Parathyroid adenoma (tissue), 2 donors: ENCODE measurements around the gene MACROH2A2.

Source experiments
- H2AFZ ChIP-seq: fragments of 300-600 bp; sonication (generic); one replicate; pipeline ENCODE4 v1.7.0; 2017; ENCODE audit warnings: antibody characterized with exemption, mild to moderate bottlenecking
- H3K27ac ChIP-seq: fragments of 300-600 bp; sonication (generic); one replicate; pipeline ENCODE4 v1.7.0; 2017
- H3K27me3 ChIP-seq: fragments of 300-600 bp; sonication (generic); one replicate; pipeline ENCODE4 v1.7.0; 2017; ENCODE audit warnings: low read length; ENCODE audit not compliant: control insufficient read depth, insufficient read depth
- H3K36me3 ChIP-seq: fragments of 300-600 bp; sonication (generic); one replicate; pipeline ENCODE4 v1.7.0; 2017; ENCODE audit warnings: low read length; ENCODE audit not compliant: control insufficient read depth, insufficient read depth
- H3K4me1 ChIP-seq: fragments of 300-600 bp; sonication (generic); one replicate; pipeline ENCODE4 v1.7.0; 2017; ENCODE audit warnings: control low read depth
- H3K4me2 ChIP-seq: fragments of 300-600 bp; sonication (generic); one replicate; pipeline ENCODE4 v1.7.0; 2017; ENCODE audit warnings: low read length
- H3K4me3 ChIP-seq: fragments of 300-600 bp; sonication (generic); one replicate; pipeline ENCODE4 v1.7.0; 2017; ENCODE audit warnings: low read depth, low read length
- H3K79me2 ChIP-seq: fragments of 300-600 bp; sonication (generic); one replicate; pipeline ENCODE4 v1.7.0; 2017; ENCODE audit warnings: control low read depth
- H3K9ac ChIP-seq: fragments of 300-600 bp; sonication (generic); one replicate; pipeline ENCODE4 v1.7.0; 2017; ENCODE audit warnings: mild to moderate bottlenecking
- H3K9me3 ChIP-seq: fragments of 300-600 bp; sonication (generic); one replicate; pipeline ENCODE4 v1.7.0; 2017; ENCODE audit warnings: low read length; ENCODE audit not compliant: control insufficient read depth
- CTCF ChIP-seq: fragments of 300-600 bp; sonication (generic); IDR thresholded peaks from one replicate; pipeline ENCODE4 v1.7.0; 2017; ENCODE audit warnings: antibody characterized with exemption, mild to moderate bottlenecking
- donor health status: primary hyperparathyroidism.

The MACROH2A2 gene

GRCh38 chr10:70126700-70127395, 74.2 kb downstream of the MACROH2A2 start:
- Histone ChIP-seq H3K4me2 (no peak overlapping the region), H2AFZ (no peak overlapping the region), H3K9me3 (no peaks in the 10 kb centered on the region), H3K4me1 (no peaks in the 10 kb centered on the region), H3K4me3 (no peak overlapping the region), H3K36me3 (no peaks in the 10 kb centered on the region), H3K79me2 (no peaks in the 10 kb centered on the region), H3K27ac (no peak overlapping the region), H3K9ac (no peak overlapping the region), H3K27me3 (no peaks in the 10 kb centered on the region)
- no peak for TF ChIP-seq CTCF

- Histone ChIP-seq H3K27me3 (no peaks in the 10 kb centered on the region), H3K36me3 (no peaks in the 10 kb centered on the region), H2AFZ (no peak overlapping the region), H3K4me1 (no peaks in the 10 kb centered on the region), H3K9ac (no peak overlapping the region), H3K4me2 (no peak overlapping the region), H3K79me2 (no peaks in the 10 kb centered on the region), H3K4me3 (no peak overlapping the region), H3K27ac (no peak overlapping the region), H3K9me3 (no peaks in the 10 kb centered on the region)
- no peak for TF ChIP-seq CTCF
These were observed 78.4 kb downstream of the MACROH2A2 start for GRCh38 chr10:70130878-70131559.

- Histone ChIP-seq H3K4me1 (no peaks in the 10 kb centered on the region), H3K4me2 (no peak overlapping the region), H3K79me2 (no peaks in the 10 kb centered on the region), H3K9me3 (no peaks in the 10 kb centered on the region), H3K9ac (no peak overlapping the region), H3K27me3 (no peaks in the 10 kb centered on the region), H2AFZ (no peak overlapping the region), H3K27ac (no peak overlapping the region), H3K36me3 (no peaks in the 10 kb centered on the region), H3K4me3 (no peak overlapping the region)
- TF ChIP-seq CTCF, result no peak
These were observed 78.9 kb downstream of the MACROH2A2 start for GRCh38 chr10:70131560-70131937.

DNA sequence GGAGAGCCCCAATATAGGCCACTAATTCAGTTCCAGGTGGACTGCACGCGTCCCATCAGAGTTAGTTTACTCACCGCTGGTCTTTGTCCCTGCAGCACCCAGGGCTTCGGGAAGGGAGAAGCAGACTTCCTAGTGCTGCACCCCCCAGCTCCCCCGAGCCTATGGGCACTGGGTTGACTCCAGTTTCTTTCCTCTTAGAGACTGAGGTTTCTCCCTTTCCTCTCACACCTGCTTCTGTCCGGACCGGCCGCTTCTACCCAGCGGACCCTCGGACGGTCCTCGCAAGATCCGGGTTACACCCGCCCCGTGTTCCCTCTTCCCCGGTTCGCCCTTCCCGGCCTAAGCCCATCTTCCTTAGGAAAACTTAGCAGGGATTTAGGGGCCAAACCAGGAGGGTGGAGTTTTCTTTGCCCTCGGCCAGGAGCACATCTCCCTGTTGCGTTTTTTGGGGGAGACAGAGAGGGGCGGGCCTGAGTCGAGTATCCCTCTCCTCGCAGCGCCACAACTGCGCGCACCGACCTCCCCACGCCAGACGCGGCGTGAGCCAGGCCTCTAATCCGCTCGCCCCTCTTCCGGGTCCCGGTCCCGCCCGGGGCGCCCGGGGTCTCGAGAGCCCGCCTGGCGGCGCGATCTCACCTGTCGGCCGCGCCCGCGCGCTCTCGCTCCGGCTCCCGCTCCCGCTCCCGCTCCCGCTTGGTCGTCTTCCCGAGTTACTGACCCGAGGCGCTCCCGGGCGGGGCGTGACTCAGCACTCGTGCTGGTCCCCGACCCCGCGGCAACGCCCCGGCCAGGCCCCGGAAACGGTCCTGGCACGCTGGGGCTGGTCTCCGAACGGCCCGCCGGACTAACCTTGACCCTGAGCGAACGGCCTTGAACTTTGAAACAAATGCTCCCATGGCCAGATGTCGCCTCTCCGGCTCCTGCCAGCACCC, 79.7 kb downstream of the MACROH2A2 start, which contains the start of gene AIFM2:
TSS of gene AIFM2 (minus strand) at position 728 of the 932 bp plus-strand sequence. CDS start 8,741 bp downstream, outside the sequence.
- Histone ChIP-seq H3K9ac (no peak within 1 kb of the TSS), H2AFZ (peak within 1 kb of the TSS; percentile 93), H3K79me2 (no peaks in the 10 kb centered on the region), H3K27ac (peak within 1 kb of the TSS; percentile 2), H3K4me1 (no peaks in the 10 kb centered on the region), H3K4me3 (peak within 1 kb of the TSS; percentile 55), H3K36me3 (no peaks in the 10 kb centered on the region), H3K27me3 (no peaks in the 10 kb centered on the region), H3K9me3 (no peaks in the 10 kb centered on the region), H3K4me2 (peak within 1 kb of the TSS; percentile 77)
- TF ChIP-seq CTCF, result no peak
